Fibroblast of lung (primary cell): Measurements from ENCODE around the gene VWA8. TPM values are rescaled to one million over a fixed set of nuclear protein-coding genes. Genes with fewer than 3 reads are reported as not detected.

Experiments used
- DNase-seq, 2 donors: peaks; one replicate each; pipeline versions ENCODE4 v3.0.0 to v3.0.0-alpha.2; 2010; ENCODE audit warnings: low read depth in 2 of 2
- H2AFZ ChIP-seq: 2 replicates; pipeline ENCODE4 v1.5.1; 2012; ENCODE audit warnings: low read length, control low read depth, inconsistent platforms
- H3K27ac ChIP-seq: 2 replicates; pipeline ENCODE4 v1.5.1; 2011; ENCODE audit warnings: low read length, control low read depth; ENCODE audit not compliant: insufficient read depth
- H3K27me3 ChIP-seq: 2 replicates; pipeline ENCODE4 v1.5.1; 2011; ENCODE audit warnings: mild to moderate bottlenecking, low read length; ENCODE audit not compliant: control insufficient read depth, insufficient read depth
- H3K36me3 ChIP-seq: 2 replicates; pipeline ENCODE4 v1.5.1; 2011; ENCODE audit warnings: low read length; ENCODE audit not compliant: control insufficient read depth, insufficient read depth
- H3K4me1 ChIP-seq: 2 replicates; pipeline ENCODE4 v1.5.1; 2011; ENCODE audit warnings: low read length; ENCODE audit not compliant: control insufficient read depth, insufficient read depth; ENCODE audit errors: extremely low read depth
- H3K4me2 ChIP-seq: 2 replicates; pipeline ENCODE4 v1.5.1; 2011; ENCODE audit warnings: low read length, control low read depth; ENCODE audit not compliant: insufficient read depth; ENCODE audit errors: extremely low read depth
- H3K4me3 ChIP-seq, 4 experiments: fragments of 200-600 bp in 1 of 4; sonication (generic) in 1 of 4; replicated peaks in 1 of 4; 2 replicates each; pipeline ENCODE4 v1.5.1; 2011 to 2016; ENCODE audit warnings: low read length in 4 of 4, low read depth in 3 of 4, mild to moderate bottlenecking in 3 of 4, control low read depth in 2 of 4, inconsistent platforms in 1 of 4, mixed read lengths in 1 of 4; ENCODE audit not compliant: insufficient read depth in 1 of 4; ENCODE audit errors: control extremely low read depth in 1 of 4
- H3K79me2 ChIP-seq: 2 replicates; pipeline ENCODE4 v1.5.1; 2012; ENCODE audit warnings: mild to moderate bottlenecking, low read length, inconsistent platforms; ENCODE audit not compliant: control insufficient read depth, insufficient read depth
- H3K9ac ChIP-seq: 2 replicates; pipeline ENCODE4 v1.5.1; 2011; ENCODE audit warnings: mild to moderate bottlenecking, low read length, control low read depth; ENCODE audit not compliant: insufficient read depth
- H3K9me3 ChIP-seq: 2 replicates; pipeline ENCODE4 v1.5.1; 2012; ENCODE audit warnings: low read depth, low read length; ENCODE audit not compliant: control insufficient read depth, insufficient read depth
- H4K20me1 ChIP-seq: 2 replicates; pipeline ENCODE4 v1.5.1; 2011; ENCODE audit warnings: low read length; ENCODE audit not compliant: control insufficient read depth, insufficient read depth; ENCODE audit errors: extremely low read depth
- EZH2 ChIP-seq: IDR thresholded peaks from 2 replicates; pipeline ENCODE4 v1.5.1; 2012; ENCODE audit warnings: low read length, control low read depth, mild to moderate bottlenecking; ENCODE audit errors: missing control alignments
- polyA plus RNA-seq, 2 donors: library from polyadenylated mRNA; depleted of rRNA in 1 of 2; stranded (reverse) in 1 of 2; unstranded in 1 of 2; fragments of >200 nt; gene quantifications; 2 replicates each; pipeline ENCODE4 v1.2.1, GENCODE V29; 2011 to 2012; ENCODE audit warnings: missing spikeins in 1 of 2
- total RNA-seq: library from RNA; depleted of rRNA; stranded (reverse); fragments of >200 nt; gene quantifications from 2 replicates; pipeline ENCODE4 v1.2.1, GENCODE V29; 2014
- TF ChIP-seq, protein P1 (sequence below), 2 donors: IDR thresholded peaks in 1 of 2; conservative IDR thresholded peaks in 1 of 2; 1 replicate in 1 of 2; 2 replicates in 1 of 2; pipeline ENCODE4 v1.5.1; 2011 to 2012; ENCODE audit warnings: low read length in 2 of 2, control low read depth in 1 of 2, inconsistent platforms in 1 of 2, low read depth in 1 of 2, mild to moderate bottlenecking in 1 of 2

The VWA8 gene
- total and polyA plus RNA-seq, 2 donors (not counting 1 experiment from before 2014, with no cell fraction given): 12.6 to 29.9 TPM

DNA sequence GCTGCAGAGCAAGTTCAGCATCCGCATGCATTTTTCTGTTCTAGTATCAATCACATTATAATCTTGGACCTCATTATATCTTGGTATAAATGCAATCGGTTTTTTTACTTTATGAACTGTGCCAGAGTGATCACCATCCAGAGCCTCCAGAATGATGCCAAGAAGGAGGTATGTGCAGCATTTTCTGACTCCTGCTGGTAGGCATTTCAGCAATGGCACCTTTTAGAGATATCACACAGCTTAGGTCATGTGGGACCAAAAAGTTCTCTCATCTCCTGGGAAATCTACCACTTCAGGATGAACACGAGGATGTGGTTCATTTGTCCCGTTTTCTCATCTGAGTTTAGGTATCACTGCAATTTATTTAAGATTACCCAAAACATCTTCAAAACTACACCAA is 220.4 kb downstream of the VWA8 start:
- no peak overlapping the region for H2AFZ ChIP-seq
- H4K20me1 ChIP-seq: no peaks in the 10 kb centered on the region
- H3K27ac ChIP-seq: no peak overlapping the region
- no peak overlapping the region for H3K9ac ChIP-seq
- no peak overlapping the region for H3K4me2 ChIP-seq
- H3K79me2 ChIP-seq: no peaks in the 10 kb centered on the region
- H3K36me3 ChIP-seq: no peaks in the 10 kb centered on the region
- no peaks in the 10 kb centered on the region for H3K4me1 ChIP-seq
- no peaks in the 10 kb centered on the region for H3K27me3 ChIP-seq
- peak in 1 of 2 donors; percentile 24 for DNase-seq
- no peak for TF ChIP-seq EZH2
- no peak overlapping the region for H3K4me3 ChIP-seq
- H3K9me3 ChIP-seq: no peaks in the 10 kb centered on the region

DNA sequence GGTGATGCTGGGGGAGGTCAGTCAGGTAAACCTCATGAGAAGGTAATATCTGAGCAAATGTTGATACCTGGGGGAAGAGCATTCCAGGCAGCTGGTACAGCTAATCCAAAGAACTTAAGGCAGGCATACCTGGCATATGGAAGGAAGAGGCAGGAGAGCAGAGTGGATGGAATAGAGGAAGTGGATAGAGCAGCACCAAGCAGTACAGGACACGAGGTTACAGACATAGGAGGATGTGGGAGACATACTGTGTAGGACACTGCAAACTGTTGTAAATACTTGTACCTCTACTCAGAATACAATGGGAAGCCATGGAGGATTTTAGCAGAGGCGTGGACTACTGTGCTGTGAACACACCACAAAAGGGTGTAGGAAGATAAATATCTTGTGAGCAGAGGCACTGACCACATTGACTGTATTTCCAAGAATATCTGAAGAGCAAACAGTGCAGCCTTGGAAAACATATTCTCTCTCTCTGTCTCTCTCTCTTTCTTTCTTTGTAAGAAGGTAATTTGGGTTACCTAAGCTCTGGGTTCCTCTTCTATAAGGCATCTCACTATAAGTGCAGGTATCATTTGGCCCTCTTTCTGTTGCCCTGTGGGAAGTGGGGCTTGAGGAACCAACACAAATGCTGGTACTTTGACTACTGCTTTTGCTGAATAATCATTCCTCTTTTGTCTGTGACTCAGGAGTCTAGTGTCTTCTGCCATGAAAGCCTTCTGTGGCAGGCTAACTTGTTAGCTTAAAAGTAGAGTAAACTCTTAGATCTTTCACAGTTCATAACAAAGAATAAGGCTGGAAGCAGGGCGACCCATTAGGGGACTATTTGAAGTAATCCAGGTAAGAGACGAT is 238.0 kb downstream of the VWA8 start:
- Histone ChIP-seq H3K9ac (no peak overlapping the region), H3K27ac (no peak overlapping the region), H3K9me3 (no peaks in the 10 kb centered on the region), H3K4me2 (no peak overlapping the region), H3K36me3 (no peaks in the 10 kb centered on the region), H4K20me1 (no peaks in the 10 kb centered on the region), H3K27me3 (no peaks in the 10 kb centered on the region), H2AFZ (no peak overlapping the region), H3K79me2 (no peaks in the 10 kb centered on the region), H3K4me1 (no peaks in the 10 kb centered on the region), H3K4me3 (no peak overlapping the region)
- no peak for DNase-seq
- TF ChIP-seq, protein P1, sequence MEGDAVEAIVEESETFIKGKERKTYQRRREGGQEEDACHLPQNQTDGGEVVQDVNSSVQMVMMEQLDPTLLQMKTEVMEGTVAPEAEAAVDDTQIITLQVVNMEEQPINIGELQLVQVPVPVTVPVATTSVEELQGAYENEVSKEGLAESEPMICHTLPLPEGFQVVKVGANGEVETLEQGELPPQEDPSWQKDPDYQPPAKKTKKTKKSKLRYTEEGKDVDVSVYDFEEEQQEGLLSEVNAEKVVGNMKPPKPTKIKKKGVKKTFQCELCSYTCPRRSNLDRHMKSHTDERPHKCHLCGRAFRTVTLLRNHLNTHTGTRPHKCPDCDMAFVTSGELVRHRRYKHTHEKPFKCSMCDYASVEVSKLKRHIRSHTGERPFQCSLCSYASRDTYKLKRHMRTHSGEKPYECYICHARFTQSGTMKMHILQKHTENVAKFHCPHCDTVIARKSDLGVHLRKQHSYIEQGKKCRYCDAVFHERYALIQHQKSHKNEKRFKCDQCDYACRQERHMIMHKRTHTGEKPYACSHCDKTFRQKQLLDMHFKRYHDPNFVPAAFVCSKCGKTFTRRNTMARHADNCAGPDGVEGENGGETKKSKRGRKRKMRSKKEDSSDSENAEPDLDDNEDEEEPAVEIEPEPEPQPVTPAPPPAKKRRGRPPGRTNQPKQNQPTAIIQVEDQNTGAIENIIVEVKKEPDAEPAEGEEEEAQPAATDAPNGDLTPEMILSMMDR (conservative IDR thresholded peaks at IDR 0.05 in 1 of 2, IDR thresholded peaks at IDR 0.05 in 1 of 2; ENCODE audit: low read depth in 1 of 2, low read length in 2 of 2): no peak
- no peak for TF ChIP-seq EZH2

DNA sequence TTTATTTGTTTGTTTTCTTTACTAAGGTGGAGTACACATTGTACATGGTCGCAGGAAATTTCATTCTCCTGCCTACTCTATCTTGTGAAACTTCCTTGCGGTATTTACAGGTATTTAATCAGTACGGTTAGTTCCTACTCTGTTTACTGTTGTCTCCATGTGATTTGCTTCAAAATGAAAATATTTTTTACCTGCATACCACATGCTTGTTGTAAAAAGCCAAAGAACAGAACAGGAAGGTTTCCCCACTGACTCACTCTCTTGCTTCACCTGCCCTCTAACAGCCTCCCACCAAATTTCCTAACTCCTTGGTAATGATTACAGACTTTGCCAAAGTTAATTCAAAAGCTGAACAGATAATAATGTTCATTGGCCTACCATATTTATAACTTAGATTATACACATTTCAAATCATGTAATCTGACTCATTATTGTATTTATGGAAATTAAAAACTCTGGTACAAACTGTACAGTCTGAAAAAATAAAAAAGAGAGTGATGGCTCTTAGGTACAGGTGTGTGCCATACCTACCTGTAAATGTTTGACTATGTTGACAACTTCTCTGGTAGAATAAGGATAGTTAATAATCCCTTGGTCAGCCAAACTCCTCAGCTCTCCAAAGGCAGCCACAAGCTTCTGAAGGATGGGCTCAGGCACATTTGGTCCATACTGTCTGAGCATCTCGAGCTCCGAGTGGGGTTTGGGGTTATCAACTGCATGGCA is 239.9 kb downstream of the VWA8 start:
- no peaks in the 10 kb centered on the region for H3K4me1 ChIP-seq
- H3K4me3 ChIP-seq: no peak overlapping the region
- H3K79me2 ChIP-seq: no peaks in the 10 kb centered on the region
- TF ChIP-seq EZH2: no peak
- TF ChIP-seq, protein P1 (conservative IDR thresholded peaks at IDR 0.05 in 1 of 2, IDR thresholded peaks at IDR 0.05 in 1 of 2; ENCODE audit: low read depth in 1 of 2, low read length in 2 of 2): no peak
- H3K36me3 ChIP-seq: no peaks in the 10 kb centered on the region
- no peaks in the 10 kb centered on the region for H3K27me3 ChIP-seq
- no peak overlapping the region for H2AFZ ChIP-seq
- DNase-seq: no peak
- no peaks in the 10 kb centered on the region for H4K20me1 ChIP-seq
- no peak overlapping the region for H3K9ac ChIP-seq
- H3K9me3 ChIP-seq: no peaks in the 10 kb centered on the region
- H3K4me2 ChIP-seq: no peak overlapping the region
- H3K27ac ChIP-seq: no peak overlapping the region
